UCSD-AML1 (cell line): ENCODE measurements around the gene TNFRSF17.
"Not testable (repeated sequence)": the region's sequence is repeated elsewhere in the genome, so short reads cannot be mapped to it uniquely, and the experiment has no call there.

ENCODE experiments used
- DNase-seq: peaks from one replicate; lab custom pipeline; 2025; ENCODE audit not compliant: unreplicated experiment; lab: John Stamatoyannopoulos, UW

Gene TNFRSF17

DNA sequence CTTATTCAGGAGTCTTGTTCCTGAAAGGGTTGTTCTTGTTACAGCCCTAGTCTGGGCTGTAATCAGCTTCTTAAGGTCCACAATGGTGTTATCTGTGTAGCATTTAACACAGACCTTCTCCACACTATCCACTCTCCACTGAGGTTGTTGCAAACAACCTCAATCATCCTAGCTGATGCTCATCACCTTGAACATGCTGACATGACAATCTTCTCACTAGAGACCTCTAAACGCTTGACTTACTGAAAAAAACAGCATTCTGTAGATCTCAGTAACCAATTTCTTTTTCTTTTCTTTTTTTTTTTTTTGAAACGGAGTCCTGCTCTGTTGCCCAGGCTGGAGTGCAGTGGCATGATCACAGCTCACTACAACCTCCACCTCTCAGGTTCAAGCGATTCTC, 3.6 kb downstream of the TNFRSF17 start:
- no peak for DNase-seq

DNA sequence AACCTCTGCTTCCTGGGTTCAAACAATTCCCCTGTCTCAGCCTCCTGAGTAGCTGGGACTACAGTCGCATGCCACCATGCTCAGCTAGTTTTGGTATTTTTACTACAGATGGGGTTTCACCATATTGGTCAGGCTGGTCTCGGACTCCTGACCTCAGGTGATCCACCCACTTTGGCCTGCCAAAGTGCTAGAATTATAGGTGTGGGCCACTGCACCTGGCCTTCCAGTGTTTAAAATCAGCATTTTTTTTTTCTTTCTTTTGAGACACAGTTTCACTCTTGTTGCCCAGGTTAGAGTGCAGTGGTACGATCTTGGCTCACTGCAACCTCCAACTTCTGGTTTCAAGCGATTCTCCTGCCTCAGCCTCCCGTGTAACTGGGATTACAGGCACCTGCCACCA, 5.3 kb downstream of the TNFRSF17 start:
- DNase-seq = not testable (repeated sequence)

DNA sequence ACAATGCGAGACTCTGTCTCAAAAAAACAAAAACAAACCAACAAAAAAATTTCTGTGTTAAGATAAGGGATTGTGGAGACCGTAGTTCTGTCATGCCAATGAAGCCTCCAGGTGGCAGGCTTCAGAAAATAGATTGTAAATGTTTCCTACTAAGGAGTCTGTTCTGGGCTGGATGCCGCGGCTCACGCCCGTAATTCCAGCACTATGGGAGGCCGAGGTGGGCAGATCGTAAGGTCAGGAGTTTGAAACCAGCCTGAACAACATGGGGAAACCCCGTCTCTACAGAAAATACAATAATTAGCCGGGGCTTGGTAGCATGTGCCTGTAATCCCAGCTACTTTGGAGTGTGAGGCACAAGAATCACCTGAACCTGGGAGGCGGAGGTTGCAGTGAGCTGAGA, 7.1 kb downstream of the TNFRSF17 start:
- DNase-seq = no peak

DNA sequence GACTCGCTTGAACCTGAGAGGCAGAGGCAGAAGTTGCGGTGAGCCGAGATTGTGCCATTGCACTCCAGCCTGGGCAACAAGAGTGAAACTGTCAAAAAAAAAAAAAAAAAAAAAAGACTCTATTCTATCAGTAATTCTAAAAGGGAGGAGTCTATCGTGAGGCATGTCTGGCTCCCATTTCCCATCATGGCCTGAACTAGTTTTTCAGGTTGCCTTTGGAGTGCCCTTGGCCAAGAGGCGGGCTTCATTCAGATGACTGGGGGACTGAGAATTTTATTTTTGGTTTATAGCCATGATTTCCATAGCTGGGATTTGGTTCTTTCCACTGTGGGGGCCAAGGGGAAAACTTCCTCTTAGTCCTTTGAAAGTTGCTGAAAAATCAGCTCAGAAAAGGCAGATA, 8.1 kb downstream of the TNFRSF17 start:
- no peak for DNase-seq

DNA sequence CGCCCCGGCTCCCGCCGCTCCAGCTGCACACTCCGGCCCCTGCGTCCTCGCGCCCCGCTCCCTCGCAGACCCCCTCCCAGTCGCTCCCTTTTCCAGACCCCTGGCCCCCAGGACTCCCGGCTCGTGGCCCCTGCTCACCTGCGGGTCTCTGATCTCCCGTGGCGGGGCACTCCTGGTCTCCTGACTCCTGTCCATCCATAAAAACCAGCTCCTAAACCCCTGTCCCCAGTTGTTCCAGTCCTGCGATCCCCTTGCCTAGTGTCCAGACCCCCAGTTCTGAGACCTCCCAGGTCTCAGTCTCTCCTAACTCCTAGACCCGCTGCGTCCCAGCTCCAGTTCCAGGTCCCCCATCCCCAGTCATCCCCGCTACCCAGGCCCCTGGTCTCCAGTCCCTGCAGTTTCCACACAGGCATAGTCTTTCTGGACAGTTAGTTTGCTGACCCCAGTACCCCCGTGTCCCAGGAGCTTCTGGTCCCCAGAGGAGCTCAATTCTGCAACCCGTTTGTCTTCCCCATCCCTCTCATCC, 11.9 kb downstream of the TNFRSF17 start:
- DNase-seq = no peak

DNA sequence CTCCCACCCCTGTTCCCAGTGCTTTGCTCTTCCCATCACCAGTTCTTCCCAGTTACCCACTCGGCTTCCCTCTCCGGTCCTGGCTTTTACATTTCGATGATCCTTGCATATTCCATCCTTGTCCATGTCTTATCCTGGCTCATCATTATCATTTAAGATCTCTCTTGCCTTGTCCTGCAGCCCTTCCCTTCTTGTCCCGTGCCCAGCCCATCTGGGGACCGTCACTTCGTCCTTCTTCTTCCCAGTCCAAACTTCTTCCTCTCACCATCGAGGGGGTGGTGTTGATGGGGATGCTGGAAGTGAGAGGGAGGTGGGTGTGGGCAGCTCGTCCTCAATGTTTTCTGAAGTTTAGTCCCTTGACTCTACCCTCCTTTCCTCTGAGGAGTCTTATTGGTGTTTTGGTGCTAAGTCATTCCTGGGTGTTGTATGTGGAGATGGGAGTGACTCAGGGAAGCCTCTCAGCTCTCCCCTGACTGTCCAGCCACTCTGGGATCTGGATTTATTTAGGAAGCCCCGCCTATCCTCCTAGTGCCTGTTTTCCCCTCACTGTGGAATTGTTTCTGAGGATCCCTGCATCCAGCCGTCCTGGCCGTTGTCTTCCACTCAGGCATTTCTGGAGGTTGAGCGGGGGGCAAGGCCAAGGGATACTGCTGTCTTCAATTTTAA, 12.5 kb downstream of the TNFRSF17 start:
- DNase-seq = no peak

DNA sequence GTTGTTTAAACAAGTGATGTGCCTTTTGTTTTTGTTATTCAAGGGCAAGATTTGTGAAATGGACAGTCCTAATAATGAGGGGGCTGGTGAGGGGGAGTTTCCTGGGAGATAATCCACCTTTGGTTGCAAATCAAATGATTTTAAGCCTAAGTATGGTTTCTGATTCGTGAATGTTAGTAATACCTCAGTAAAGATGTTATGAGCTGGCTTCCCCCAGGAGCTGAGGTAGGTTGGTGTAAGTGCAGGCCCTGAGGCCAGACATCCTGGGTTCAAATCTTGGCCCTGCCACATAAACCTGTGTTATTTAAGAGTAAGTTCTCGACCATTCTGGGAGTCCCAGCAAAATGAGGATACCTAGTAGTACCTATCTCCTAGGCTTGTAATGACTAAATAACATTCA, 13.1 kb downstream of the TNFRSF17 start:
- DNase-seq = no peak

DNA sequence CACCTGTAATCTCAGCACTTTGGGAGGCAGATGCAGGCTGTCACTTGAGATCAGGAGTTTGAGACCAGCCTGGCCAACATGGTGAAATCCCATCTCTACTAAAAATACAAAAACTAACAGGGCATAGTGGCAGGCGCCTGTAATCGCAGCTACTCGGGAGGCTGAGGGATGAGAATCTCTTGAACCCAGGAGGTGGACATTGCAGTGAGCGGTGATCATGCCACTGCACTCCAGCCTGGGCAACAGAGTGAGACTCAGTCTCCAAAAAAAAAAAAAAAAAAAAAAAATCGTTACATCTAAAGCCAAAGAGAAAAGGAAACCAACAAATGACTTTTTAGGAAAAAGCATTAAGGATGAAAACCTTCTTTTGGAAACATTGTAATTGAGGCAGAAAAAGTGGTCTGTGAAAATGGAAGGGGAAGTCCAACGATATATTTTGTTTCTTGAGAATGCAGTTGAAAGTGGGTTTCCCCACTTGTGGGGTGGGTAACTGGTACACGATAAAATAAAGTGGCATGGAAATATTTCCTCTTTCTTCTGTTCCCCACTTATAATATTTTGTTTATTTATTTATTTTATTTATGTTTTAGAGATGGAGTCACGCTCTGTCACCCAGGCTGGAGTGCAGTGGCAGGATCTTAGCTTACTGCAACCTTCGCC, 14.1 kb downstream of the TNFRSF17 start:
- no peak for DNase-seq

DNA sequence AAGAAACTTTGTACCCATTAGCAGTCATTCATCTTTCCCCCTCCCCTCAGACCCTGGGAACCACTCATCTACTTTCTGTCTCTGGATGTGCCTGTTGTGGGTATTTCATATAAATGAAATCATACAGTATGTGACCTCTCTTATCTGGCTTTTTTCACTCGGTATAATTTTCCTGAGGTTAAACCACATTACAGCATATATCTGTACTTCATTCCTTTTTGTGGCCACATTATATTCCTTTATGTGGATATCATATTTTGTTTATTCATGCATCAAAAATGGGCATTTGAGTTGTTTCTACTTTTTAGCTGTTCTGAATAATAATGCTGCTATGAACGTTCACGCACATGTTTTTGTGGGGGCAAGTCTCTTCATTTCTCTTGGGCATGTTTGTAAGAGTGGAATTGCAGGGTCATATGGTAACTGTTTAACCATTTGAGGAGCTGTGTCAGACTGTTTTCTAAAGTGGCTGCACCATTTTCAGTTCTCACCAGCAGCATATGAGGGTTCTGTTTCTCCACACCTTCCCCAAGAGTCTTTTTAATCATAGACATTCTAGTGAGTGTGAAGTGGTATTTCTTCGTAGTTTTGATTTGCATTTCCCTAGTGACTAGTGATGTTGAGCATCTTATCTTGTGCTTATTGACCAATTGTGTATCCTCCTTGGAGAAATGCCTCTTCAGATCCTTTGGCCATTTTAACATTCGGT, 15.3 kb downstream of the TNFRSF17 start:
- no peak for DNase-seq

DNA sequence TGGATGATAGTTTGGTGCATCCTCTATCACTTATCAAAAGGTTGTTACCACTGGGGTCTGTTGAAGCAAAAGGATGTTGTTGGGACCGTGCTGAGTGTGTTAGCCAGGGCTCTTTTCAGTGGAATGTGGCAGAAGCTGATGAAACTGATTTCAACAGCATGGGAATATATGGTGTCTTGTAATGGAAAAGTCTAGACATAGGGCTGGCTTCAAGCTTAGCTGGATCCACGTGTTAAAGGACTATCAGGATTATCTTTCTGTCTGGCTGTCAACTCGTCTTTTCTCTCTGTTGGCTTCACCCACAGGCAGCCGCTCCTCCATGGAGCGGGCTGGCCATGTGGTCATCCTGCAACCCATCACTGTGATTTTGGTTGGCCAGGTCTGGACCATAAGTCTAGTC, 20.2 kb downstream of the TNFRSF17 start:
- DNase-seq = no peak

DNA sequence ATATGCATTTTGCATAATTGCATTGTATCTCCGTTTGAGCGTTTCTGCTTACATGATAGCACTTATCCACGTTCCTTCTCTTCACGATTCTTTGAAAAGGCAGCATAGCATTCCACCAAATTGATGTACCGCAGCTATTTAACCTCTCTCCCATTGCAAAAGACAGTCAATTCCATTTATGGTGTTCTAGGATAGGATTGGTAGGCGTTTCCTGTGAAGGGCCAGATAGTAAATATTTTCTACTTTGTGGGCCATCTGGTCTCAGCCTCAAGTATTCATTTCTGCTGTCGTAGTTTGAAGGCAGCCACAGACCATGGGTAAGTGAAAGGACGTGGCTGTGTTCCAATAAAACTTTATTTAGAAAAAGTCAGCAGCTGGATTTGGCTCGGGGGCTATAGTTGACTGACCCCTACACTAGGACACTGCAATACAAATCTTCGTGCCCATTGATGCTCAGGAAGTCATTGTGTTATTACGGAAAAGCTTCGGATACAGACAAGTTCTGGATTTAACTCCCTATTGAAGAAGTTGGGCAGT, 21.6 kb downstream of the TNFRSF17 start:
- DNase-seq = no peak

DNA sequence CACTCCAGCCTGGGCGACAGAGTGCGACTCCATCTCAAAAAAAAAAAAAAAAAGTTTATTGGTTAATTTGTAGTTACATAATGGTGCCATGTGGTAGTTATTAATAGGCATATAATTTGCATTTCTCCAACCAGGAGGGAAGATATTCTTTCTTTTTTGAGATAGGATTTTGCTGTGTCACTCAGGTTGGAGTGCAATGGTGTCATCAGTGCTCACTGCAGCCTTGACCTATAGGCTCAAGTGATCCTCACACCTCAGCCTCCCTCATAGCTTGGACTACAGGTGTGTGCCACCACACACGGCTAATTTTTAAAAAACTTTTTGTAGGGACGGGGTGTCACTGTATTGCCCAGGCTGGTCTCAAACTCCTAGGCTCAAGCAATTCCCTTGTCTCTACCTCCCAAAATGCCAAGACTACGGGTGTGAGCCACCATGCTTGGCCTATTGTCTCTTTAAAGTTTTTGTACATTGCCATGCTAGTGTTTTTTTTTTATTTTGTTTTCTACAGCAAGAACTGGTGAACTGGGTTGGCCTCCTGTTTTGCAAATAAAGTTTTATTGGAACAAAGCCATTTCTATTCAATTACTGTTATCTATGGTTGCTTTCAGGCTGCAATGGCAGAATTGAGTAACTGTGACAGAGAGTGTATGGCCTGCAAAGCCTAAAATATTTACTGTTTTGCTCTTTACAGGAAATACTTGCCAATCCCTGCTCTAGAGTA, 23.4 kb downstream of the TNFRSF17 start:
- DNase-seq = no peak

DNA sequence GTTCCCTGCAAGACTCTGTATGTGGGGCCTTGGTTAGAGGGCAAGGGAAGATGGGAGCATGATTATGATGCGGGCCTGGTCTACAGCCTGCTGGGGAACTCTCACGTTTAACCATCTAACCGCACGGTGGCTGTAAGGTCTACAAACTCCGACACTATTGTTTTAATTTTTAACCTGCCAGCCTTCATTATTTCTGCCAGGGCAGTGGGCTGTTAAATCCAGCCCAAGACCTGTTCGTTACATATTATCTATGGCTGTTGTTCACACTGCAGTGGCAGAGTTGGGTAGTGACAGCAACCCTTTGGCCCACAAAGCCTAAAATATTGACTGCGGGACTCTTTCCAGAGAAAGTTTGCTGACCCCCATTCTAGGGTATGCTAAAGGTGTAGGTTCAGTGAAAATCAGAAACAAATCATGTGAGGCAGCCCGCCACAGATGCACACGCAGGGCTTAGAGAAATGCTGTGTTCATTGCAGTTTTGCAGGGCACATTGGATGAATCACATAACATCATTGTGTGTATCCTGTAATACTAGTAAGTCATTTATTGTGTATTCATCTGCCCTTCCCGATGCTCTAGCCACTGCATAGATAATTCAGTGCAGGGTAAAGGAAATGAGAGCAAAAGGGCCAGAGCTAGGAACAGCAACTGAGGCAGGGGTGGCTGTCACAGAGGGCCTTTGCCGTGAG, 25.8 kb downstream of the TNFRSF17 start:
- DNase-seq = no peak

DNA sequence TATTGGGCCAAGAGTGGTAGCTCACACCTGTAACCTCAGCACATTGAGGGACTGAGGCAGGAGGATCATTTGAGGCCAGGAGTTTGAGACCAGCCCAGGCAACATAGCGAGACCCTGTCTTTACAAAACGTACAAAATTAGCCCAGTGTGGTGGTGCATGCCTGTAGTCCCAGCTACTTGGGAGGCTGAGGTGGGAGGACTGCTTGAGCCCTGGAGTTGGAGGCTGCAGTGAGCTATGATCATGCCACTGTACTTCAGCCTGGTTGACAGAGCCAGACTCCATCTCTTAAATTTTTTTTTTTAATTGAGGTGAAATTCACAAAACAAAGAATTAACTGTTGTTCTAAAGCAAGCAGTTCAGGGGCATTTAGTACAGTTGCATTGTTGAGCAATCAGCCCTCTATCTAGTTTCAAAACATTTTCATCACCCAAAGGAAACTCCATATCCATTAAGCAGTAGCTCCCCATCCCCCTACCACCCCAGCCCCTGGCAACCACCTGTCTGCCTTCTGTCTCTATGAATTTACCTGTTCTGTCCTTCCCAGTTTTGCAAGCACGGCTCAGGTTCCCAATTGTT, 27.1 kb downstream of the TNFRSF17 start:
- no peak for DNase-seq

DNA sequence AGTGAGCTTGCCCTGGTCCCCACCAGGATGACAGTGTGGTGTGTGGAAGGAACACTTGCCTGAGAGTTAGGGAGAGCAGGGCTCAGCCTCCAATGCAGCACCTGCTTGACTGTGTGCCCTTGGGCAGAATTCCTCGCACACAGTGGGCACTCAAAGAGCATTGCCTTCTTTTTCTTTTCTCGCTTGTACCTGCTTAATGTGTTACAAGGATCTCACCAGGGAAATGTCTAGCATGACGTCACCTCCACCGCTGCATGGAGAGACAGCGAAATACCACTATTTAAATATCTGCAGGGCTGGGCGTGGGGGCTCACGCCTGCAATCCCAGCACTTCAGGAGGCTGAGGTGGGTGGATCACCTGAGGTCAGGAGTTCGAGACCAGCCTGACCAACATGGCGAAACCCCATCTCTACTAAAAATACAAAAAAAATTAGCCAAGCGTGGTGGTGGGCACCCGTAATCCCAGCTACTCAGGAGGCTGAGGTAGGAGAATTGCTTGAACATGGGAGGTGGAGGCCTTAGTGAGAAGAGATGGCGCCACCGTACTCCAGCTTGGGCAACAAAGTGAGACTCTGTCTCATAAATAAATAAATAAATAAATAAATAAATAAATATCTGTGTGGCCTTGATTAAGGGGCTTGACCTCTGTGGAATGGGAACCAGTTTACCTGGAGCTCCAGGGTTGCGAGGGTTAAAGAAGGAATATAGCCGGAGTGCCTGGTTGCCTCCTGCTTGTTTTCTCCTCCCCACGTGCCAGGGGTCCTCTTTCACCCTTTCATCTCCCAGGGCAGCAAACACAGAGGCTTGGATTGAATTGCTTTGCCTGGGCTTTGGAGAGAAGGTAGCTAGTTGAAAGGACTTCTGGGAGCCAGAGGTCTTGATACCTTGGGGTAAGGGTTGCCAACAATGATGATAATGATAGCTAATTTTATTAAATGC, 27.8 kb downstream of the TNFRSF17 start:
- DNase-seq = no peak

DNA sequence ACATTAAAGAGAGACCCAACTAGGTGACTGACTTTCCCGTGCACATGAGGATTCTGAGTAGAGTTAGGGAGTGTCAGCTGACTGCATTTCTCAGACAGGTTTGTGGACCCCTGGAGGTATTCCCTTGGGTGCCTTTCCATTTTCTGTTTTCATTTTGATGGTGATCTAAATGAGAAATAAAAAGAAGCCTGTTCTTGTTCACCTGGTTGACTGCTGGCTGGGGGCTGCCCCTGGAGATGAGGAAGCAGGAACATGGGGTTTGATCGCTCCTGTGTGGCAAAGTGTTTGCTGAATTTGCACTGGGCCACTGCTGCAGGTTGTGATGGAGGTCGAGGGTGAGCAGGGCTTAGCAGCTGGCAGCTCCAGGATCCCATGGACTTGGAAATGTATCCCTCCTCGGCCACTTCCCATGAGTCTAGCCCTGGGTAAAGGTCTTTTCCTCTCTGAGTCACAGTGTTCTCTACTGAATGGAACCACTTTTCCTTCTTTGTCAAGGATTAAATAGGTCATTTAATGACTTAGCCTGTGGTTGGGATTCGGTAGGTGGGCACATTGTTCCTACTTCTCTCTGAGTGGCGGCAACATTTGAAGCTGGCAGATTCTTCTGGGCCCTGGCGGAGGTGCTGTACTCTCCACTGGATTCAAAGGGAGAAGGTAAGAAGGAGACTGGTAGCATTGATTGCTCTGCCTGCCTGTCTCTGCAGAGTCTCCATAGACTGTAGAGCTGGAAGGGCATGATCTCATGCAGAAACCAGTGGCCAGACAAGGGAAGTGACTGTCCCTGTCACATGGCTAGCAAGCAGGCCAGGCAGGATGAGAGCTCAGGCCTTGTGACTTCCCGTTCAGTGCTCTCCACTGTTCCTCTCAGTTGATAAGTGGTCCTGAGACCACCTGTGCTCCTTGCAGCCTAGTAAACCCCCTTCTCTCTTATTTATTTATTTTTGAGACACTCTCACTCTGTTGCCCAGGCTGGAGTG, 29.4 kb downstream of the TNFRSF17 start:
- peak; percentile 53 for DNase-seq

DNA sequence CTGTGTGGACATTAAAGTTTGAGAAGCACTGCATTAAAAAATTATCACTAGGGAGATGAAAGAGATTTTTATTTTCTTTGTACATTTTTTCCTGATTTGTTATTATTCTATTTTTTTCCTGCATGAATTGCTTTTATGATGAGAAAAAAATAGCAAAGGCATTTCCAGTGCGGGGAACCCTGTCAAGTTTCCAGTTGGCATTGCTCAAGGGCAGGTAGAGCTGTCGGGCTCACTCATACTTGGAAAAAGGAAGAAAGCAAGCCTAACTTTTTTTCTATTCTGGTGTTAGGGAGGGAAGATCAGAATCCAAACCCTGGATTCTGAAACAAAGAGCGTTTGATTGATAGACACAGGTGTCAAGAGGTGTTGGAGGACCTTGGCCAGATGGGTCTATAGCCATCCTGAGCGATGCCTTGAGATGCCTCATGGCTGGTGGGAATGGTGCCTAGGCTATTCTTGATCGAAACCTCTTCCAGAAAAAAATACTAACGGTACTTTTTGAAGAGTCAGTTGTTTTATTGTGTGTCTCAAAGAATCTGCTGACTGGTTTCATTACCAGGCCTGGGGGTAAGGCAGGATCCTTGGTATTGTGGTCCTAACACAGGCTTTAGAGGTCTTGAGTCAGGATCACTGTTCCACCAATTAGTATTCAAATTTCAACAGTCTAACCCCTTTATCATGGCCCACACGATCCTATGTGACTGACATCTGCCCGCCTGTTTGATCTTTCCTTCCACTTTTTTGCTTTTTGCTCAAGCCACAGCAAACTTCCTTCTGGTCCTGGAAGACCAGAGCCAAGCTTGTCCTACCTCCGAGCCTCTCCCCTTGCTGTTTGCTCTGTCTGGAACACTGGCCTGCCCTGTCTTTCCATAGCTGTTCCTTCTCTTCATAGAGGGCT, 31.7 kb downstream of the TNFRSF17 start:
- DNase-seq = no peak
